Neural cell (in vitro differentiated cells): ENCODE data around the gene TNFRSF6B. TPM values are rescaled to one million over a fixed set of nuclear protein-coding genes. Genes with fewer than 3 reads are reported as not detected.

ENCODE experiments used
- H2AFZ ChIP-seq: fragments of 200-600, 300-800 bp; sonication (generic), shearing (Covaris generic); 2 replicates; pipeline ENCODE4 v1.6.0; 2014; ENCODE audit warnings: low read depth, mild to moderate bottlenecking, antibody characterized with exemption, low read length, moderate library complexity
- H3F3A ChIP-seq: fragments of 200-600 bp; shearing (Covaris generic); 2 replicates; pipeline ENCODE4 v1.6.1; 2016; ENCODE audit warnings: mild to moderate bottlenecking, moderate library complexity, mixed read lengths, antibody characterized with exemption, low read length; ENCODE audit not compliant: insufficient read depth, poor library complexity, severe bottlenecking
- H3K27ac ChIP-seq: fragments of 200-600, 300-800 bp; sonication (generic), shearing (Covaris generic); 2 replicates; pipeline ENCODE4 v1.5.1; 2014; ENCODE audit warnings: mild to moderate bottlenecking, low read length, moderate library complexity
- H3K27me3 ChIP-seq: fragments of 300-800, 200-600 bp; sonication (generic), shearing (Covaris generic); 2 replicates; pipeline ENCODE4 v1.6.0; 2014; ENCODE audit warnings: mild to moderate bottlenecking, low read depth, low read length, moderate library complexity; ENCODE audit not compliant: insufficient read depth
- H3K36me3 ChIP-seq: fragments of 300-800, 200-600 bp; sonication (generic), shearing (Covaris generic); 2 replicates; pipeline ENCODE4 v1.5.1; 2014; ENCODE audit warnings: mild to moderate bottlenecking, antibody characterized with exemption, low read length, moderate library complexity; ENCODE audit not compliant: insufficient read depth
- H3K4me2 ChIP-seq: fragments of 300-800, 200-600 bp; sonication (generic), shearing (Covaris generic); 2 replicates; pipeline ENCODE4 v1.6.0; 2014; ENCODE audit warnings: mild to moderate bottlenecking, low read length
- H3K4me3 ChIP-seq: fragments of 300-800, 200-600 bp; sonication (generic), shearing (Covaris generic); 2 replicates; pipeline ENCODE4 v1.5.1; 2014; ENCODE audit warnings: mild to moderate bottlenecking, low read length, moderate library complexity
- H3K79me2 ChIP-seq: fragments of 200-600 bp; shearing (Covaris generic); replicated peaks from 2 replicates; pipeline ENCODE4 v1.6.0; 2014; ENCODE audit warnings: mild to moderate bottlenecking, low read length, moderate library complexity; ENCODE audit not compliant: insufficient read depth
- H3K9ac ChIP-seq: fragments of 300-800, 200-600 bp; sonication (generic), shearing (Covaris generic); 2 replicates; pipeline ENCODE4 v1.6.1; 2016; ENCODE audit warnings: mild to moderate bottlenecking, low read length, mixed read lengths
- H3K9me2 ChIP-seq: fragments of 200-600 bp; shearing (Covaris generic); 2 replicates; pipeline ENCODE4 v1.6.1; 2016; ENCODE audit warnings: mild to moderate bottlenecking, low read length, mixed read lengths; ENCODE audit not compliant: insufficient read depth
- H3K9me3 ChIP-seq: fragments of 200-600, 300-800 bp; sonication (generic), shearing (Covaris generic); 2 replicates; pipeline ENCODE4 v1.6.1; 2016; ENCODE audit warnings: mild to moderate bottlenecking, mixed run types, low read length, moderate library complexity, mixed read lengths
- H4K20me1 ChIP-seq: fragments of 200-600 bp; shearing (Covaris generic); 2 replicates; pipeline ENCODE4 v1.6.1; 2016; ENCODE audit warnings: mild to moderate bottlenecking, mixed run types; ENCODE audit not compliant: insufficient read depth
- CTCF ChIP-seq: fragments of 450-650 bp; IDR thresholded peaks from 2 replicates; pipeline ENCODE4 v1.5.1; 2014; ENCODE audit warnings: antibody characterized with exemption, mild to moderate bottlenecking, moderate library complexity; ENCODE audit not compliant: poor library complexity, severe bottlenecking
- EP300 ChIP-seq: fragments of 450-650 bp; conservative IDR thresholded peaks from 2 replicates; pipeline ENCODE4 v1.6.1; 2014; ENCODE audit warnings: antibody characterized with exemption, mild to moderate bottlenecking, moderate library complexity; ENCODE audit not compliant: poor library complexity, severe bottlenecking
- EZH2 ChIP-seq: fragments of 200-600, 300-800 bp; shearing (Covaris generic), sonication (generic); IDR thresholded peaks from 2 replicates; pipeline ENCODE4 v1.6.1; 2014; ENCODE audit warnings: antibody characterized with exemption, low read length, borderline replicate concordance, mild to moderate bottlenecking; ENCODE audit not compliant: insufficient read depth, poor library complexity, severe bottlenecking
- MXI1 ChIP-seq: fragments of 450-650 bp; conservative IDR thresholded peaks from 2 replicates; pipeline ENCODE4 v1.6.1; 2014; ENCODE audit warnings: antibody characterized with exemption, mild to moderate bottlenecking; ENCODE audit not compliant: poor library complexity, severe bottlenecking
- POLR2AphosphoS5 ChIP-seq: IDR thresholded peaks from 2 replicates; pipeline ENCODE4 v1.6.1; 2012
- RAD21 ChIP-seq: fragments of 450-650 bp; conservative IDR thresholded peaks from 2 replicates; pipeline ENCODE4 v1.6.1; 2014; ENCODE audit warnings: antibody characterized with exemption, mild to moderate bottlenecking, moderate library complexity
- SMC3 ChIP-seq: fragments of 450-650 bp; conservative IDR thresholded peaks from 2 replicates; pipeline ENCODE4 v1.6.1; 2014; ENCODE audit warnings: antibody characterized with exemption, mild to moderate bottlenecking, moderate library complexity; ENCODE audit not compliant: poor library complexity
- TAF1 ChIP-seq: IDR thresholded peaks from 2 replicates; pipeline ENCODE4 v1.6.1; 2012; ENCODE audit warnings: low read depth
- polyA plus RNA-seq: library from polyadenylated mRNA; depleted of rRNA; stranded (reverse); fragments of >200 nt; gene quantifications from 2 replicates; pipeline ENCODE4 v1.2.3, GENCODE V29; 2014
- TF ChIP-seq, protein P1 (sequence below): IDR thresholded peaks from 2 replicates; pipeline ENCODE4 v1.6.1; 2012; ENCODE audit warnings: borderline replicate concordance

The TNFRSF6B gene
- polyA plus RNA-seq, 1 donor from 2014 or later: 9.4 TPM

- Histone ChIP-seq H3K9me3 (no peaks in the 10 kb centered on the region), H3K27ac (no peak overlapping the region), H3K9me2 (no peaks in the 10 kb centered on the region), H3K4me2 (no peak overlapping the region), H3K27me3 (no peaks in the 10 kb centered on the region), H3K36me3 (no peaks in the 10 kb centered on the region), H4K20me1 (no peaks in the 10 kb centered on the region), H2AFZ (no peak overlapping the region), H3F3A (no peaks in the 10 kb centered on the region), H3K9ac (no peak overlapping the region), H3K4me3 (no peak overlapping the region), H3K79me2 (no peaks in the 10 kb centered on the region)
- TF ChIP-seq EP300 (no peak), EZH2 (no peak), TAF1 (no peak), RAD21 (no peak), SMC3 (no peak), MXI1 (no peak), CTCF (no peak)
- TF ChIP-seq, protein P1, sequence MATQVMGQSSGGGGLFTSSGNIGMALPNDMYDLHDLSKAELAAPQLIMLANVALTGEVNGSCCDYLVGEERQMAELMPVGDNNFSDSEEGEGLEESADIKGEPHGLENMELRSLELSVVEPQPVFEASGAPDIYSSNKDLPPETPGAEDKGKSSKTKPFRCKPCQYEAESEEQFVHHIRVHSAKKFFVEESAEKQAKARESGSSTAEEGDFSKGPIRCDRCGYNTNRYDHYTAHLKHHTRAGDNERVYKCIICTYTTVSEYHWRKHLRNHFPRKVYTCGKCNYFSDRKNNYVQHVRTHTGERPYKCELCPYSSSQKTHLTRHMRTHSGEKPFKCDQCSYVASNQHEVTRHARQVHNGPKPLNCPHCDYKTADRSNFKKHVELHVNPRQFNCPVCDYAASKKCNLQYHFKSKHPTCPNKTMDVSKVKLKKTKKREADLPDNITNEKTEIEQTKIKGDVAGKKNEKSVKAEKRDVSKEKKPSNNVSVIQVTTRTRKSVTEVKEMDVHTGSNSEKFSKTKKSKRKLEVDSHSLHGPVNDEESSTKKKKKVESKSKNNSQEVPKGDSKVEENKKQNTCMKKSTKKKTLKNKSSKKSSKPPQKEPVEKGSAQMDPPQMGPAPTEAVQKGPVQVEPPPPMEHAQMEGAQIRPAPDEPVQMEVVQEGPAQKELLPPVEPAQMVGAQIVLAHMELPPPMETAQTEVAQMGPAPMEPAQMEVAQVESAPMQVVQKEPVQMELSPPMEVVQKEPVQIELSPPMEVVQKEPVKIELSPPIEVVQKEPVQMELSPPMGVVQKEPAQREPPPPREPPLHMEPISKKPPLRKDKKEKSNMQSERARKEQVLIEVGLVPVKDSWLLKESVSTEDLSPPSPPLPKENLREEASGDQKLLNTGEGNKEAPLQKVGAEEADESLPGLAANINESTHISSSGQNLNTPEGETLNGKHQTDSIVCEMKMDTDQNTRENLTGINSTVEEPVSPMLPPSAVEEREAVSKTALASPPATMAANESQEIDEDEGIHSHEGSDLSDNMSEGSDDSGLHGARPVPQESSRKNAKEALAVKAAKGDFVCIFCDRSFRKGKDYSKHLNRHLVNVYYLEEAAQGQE: no peak
These were observed 3.2 kb downstream of the TNFRSF6B start for GRCh38 chr20:63699466-63700198.

DNA sequence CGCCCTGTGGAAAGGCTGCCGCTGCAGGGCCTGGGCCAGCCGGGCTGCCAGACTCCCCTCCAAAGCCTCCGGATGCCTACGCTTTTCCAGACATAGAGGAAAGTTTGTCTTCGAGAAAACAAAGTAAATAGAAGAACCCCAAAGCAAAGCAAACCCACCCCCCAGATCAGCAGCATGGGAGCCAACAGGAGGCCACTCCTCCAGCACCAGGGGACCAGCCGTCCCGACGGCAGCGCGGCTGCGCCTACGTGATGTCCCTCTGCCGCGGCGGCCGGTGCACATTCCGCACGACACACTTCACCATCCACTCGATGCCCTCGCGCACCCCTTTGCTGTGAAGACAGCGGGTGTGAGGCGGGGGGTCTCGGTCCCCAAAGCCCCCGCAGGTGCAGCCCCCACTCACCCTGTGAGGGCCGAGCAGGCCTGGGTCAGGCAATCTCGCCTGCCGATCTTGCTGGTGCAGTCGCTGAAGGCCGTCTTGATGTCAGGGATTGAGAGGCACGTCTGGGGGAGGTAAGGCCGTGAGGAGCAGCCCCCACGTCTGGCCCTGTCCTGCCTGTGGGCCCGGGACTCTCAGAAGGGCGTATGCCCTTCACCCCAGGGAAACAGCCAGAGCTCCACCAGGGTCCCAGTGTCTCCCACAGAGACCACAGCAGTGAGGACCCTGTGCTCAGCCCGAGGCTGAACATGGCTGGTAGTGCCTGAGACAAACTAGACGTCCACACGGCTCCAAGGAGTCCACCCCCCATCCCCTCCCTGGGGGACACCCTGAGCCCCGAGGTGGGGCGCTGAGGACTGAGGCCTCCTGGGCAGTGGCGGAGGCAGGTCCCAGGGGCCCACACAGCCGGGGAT, 4.0 kb downstream of the TNFRSF6B start:
- Histone ChIP-seq H3K9me2 (no peaks in the 10 kb centered on the region), H3K4me2 (no peak overlapping the region), H3K9me3 (no peaks in the 10 kb centered on the region), H3K4me3 (no peak overlapping the region), H3K27me3 (no peaks in the 10 kb centered on the region), H3F3A (no peaks in the 10 kb centered on the region), H3K9ac (no peak overlapping the region), H3K36me3 (no peaks in the 10 kb centered on the region), H4K20me1 (no peaks in the 10 kb centered on the region), H3K27ac (no peak overlapping the region), H3K79me2 (no peaks in the 10 kb centered on the region), H2AFZ (no peak overlapping the region)
- no peak for TF ChIP-seq MXI1
- no peak for TF ChIP-seq SMC3
- TF ChIP-seq RAD21: no peak
- TF ChIP-seq EP300: no peak
- no peak for TF ChIP-seq TAF1
- no peak for TF ChIP-seq EZH2
- TF ChIP-seq, protein P1: no peak
- no peak for TF ChIP-seq CTCF
- no peak for TF ChIP-seq POLR2AphosphoS5
